Stimulated activated memory B cell treated with anti-CD40 and anti-IgM and Interleukin-4, amounts not matched to agents 10 μg/mL and 1 μg/mL and 100 μg/mL, for 72 hours (primary cell): Measurements from ENCODE around the gene MARK2.

ENCODE experiments used
- ATAC-seq: fragments of 150-1000 bp; cut with Tn5 transposase; 2 replicates; pipeline ENCODE4 v1.10.0; 2021
- H3K27ac Mint-ChIP-seq: one replicate; pipeline ENCODE4 v1.8.0; 2022; ENCODE audit warnings: mild to moderate bottlenecking, mixed read lengths
- H3K27me3 Mint-ChIP-seq: one replicate; pipeline ENCODE4 v1.8.0; 2022; ENCODE audit warnings: mixed read lengths
- H3K36me3 Mint-ChIP-seq: one replicate; pipeline ENCODE4 v1.8.0; 2022; ENCODE audit warnings: mixed read lengths
- H3K4me1 Mint-ChIP-seq: one replicate; pipeline ENCODE4 v1.8.0; 2022; ENCODE audit warnings: mixed read lengths
- H3K4me3 Mint-ChIP-seq: one replicate; pipeline ENCODE4 v1.8.0; 2022; ENCODE audit warnings: mild to moderate bottlenecking, moderate library complexity, mixed read lengths
- H3K9me3 Mint-ChIP-seq: one replicate; pipeline ENCODE4 v1.8.0; 2022; ENCODE audit warnings: mixed read lengths

MARK2 gene

DNA sequence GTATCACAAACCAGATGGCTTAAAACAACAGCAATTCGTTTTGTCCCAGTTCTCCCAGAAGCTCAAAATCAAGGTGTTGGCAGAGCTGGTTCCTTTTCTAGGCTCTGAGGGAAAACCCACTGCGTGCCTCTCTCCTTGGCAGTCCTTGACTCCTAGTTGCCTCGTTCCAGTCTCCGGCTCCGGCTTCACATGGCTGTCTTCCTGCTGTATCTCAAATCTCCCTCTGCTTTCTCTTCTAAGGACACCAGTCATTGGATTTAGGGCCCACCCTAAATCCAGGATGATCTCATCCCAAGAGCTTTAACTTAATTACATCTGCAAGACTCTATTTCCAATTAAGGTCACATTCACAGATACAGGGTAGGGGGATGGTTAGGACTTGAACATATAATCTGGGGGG is 90.7 kb downstream of the MARK2 start:
- Mint-ChIP-seq H3K27ac (no peak overlapping the region), H3K9me3 (no peaks in the 10 kb centered on the region), H3K27me3 (peaks cover 15% of the 10 kb centered on the region), H3K4me1 (no peaks in the 10 kb centered on the region), H3K36me3 (no peaks in the 10 kb centered on the region), H3K4me3 (no peak overlapping the region)
- no peak for ATAC-seq

- H3K4me1 Mint-ChIP-seq: no peaks in the 10 kb centered on the region
- H3K27ac Mint-ChIP-seq: no peak overlapping the region
Measured at GRCh38 chr11:63931045-63931444, 92.1 kb downstream of the MARK2 start.

GRCh38 chr11:63931876-63932275 is 93.0 kb downstream of the MARK2 start:
- Mint-ChIP-seq H3K9me3 (no peaks in the 10 kb centered on the region), H3K4me3 (no peak overlapping the region), H3K27ac (no peak overlapping the region), H3K36me3 (no peaks in the 10 kb centered on the region), H3K4me1 (no peaks in the 10 kb centered on the region), H3K27me3 (peaks cover 6% of the 10 kb centered on the region)
- ATAC-seq: no peak

More at GRCh38 chr11:63931045-63931444, 92.1 kb downstream of the MARK2 start:
- ATAC-seq: no peak
- Mint-ChIP-seq H3K9me3 (no peaks in the 10 kb centered on the region), H3K27me3 (peaks cover 15% of the 10 kb centered on the region), H3K36me3 (no peaks in the 10 kb centered on the region), H3K4me3 (no peak overlapping the region)

GRCh38 chr11:63933459-63933858 is 94.5 kb downstream of the MARK2 start:
- Mint-ChIP-seq H3K27ac (no peak overlapping the region), H3K27me3 (no peaks in the 10 kb centered on the region), H3K9me3 (no peaks in the 10 kb centered on the region), H3K4me3 (no peak overlapping the region), H3K36me3 (no peaks in the 10 kb centered on the region), H3K4me1 (peaks cover 6% of the 10 kb centered on the region)
- ATAC-seq: no peak

- H3K36me3 Mint-ChIP-seq: no peaks in the 10 kb centered on the region
- no peaks in the 10 kb centered on the region for H3K9me3 Mint-ChIP-seq
- H3K4me3 Mint-ChIP-seq: peak overlapping the region; percentile 94
- H3K27me3 Mint-ChIP-seq: no peaks in the 10 kb centered on the region
- peak overlapping the region; percentile 80 for H3K27ac Mint-ChIP-seq
- peaks cover 33% of the 10 kb centered on the region for H3K4me1 Mint-ChIP-seq
- peak; percentile 39 for ATAC-seq
Measured at GRCh38 chr11:63937713-63938478, 99.0 kb downstream of the MARK2 start.

DNA sequence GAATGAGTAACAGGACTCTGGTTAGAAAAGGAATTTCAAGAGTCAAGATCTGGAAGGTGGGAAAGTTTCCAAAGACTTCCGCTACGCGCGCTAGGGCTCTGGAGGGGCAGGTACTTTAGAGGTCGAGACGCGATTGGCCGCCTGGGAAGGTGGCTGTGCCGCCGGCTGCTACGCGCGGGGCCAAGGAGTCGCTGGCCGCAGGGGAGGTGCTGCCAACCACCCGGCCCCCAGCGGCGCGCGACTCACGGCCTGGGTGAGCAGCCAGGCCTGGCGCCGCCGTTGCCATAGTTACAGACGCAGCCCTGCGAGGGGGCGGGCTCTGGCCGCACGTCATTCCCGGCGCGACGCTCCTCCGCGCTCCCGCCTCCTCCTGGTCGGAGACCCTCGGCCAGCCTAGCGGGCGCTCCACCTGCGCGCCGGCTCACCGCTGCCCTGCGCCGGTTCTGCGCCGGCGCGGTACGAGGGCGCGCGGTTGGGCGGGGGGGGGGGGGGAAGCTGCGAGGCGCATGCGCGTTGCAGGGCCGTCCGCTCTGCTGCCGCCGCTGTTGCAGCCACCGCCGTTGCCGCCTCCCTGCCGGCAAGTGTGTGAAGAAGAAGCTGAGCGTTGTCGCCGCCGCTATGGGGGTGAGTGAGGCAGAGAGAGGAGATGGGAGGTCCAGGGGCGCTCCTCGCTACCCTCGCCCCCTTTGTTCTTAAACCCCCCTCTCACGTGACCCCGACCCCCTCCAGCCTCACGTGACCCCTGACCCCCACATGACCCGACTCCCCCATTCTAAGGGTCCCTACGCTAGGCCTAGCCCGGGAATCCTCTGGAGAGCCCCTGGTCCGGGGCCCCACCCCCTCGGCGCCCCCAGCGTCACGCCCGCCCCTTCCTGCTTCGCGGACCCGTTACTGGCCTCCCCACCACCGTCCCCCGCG is 99.8 kb downstream of the MARK2 start, which contains the start of gene NAA40:
NAA40 (plus strand) TSS at position 524 of the 918 bp plus-strand sequence; CDS start at position 619, 95 bp downstream.
- ATAC-seq: peak; percentile 98
- Mint-ChIP-seq H3K27ac (peak within 1 kb of the TSS; percentile 80), H3K4me1 (peaks cover 35% of the 10 kb centered on the region), H3K27me3 (no peaks in the 10 kb centered on the region), H3K9me3 (no peaks in the 10 kb centered on the region), H3K36me3 (no peaks in the 10 kb centered on the region), H3K4me3 (peak within 1 kb of the TSS; percentile 94)

- H3K27me3 Mint-ChIP-seq: no peaks in the 10 kb centered on the region
- peaks cover 42% of the 10 kb centered on the region for H3K4me1 Mint-ChIP-seq
- H3K9me3 Mint-ChIP-seq: no peaks in the 10 kb centered on the region
- no peaks in the 10 kb centered on the region for H3K36me3 Mint-ChIP-seq
- no peak for ATAC-seq
- peak overlapping the region; percentile 80 for H3K27ac Mint-ChIP-seq
- peak overlapping the region; percentile 94 for H3K4me3 Mint-ChIP-seq
Measured at GRCh38 chr11:63939397-63939891, 100.5 kb downstream of the MARK2 start.

DNA sequence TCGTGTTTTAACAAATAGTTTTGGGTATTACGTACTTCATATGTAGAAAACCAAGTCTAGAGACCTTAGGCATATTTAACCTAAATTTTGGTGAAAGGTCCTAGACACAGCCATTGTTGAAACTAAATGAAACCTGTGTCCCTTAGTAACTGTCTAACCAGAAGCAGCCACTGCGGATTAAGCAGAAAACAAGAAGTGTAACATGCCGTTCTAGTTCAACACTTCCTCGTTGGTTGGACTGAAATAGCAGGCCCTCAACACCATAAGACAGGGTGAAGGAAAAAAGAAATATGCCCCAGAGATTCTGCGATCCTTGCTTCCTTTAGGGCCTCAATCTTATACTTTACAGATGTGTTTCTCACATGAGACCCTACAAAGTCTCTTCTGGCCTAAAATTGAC is 101.9 kb downstream of the MARK2 start:
- H3K27me3 Mint-ChIP-seq: no peaks in the 10 kb centered on the region
- H3K4me1 Mint-ChIP-seq: peaks cover 45% of the 10 kb centered on the region
- peak overlapping the region; percentile 46 for H3K4me3 Mint-ChIP-seq

GRCh38 chr11:63941901-63942300 is 103.0 kb downstream of the MARK2 start:
- peaks cover 47% of the 10 kb centered on the region for H3K4me1 Mint-ChIP-seq
- no peaks in the 10 kb centered on the region for H3K27me3 Mint-ChIP-seq
- peak overlapping the region; percentile 80 for H3K27ac Mint-ChIP-seq
- H3K9me3 Mint-ChIP-seq: no peaks in the 10 kb centered on the region
- peaks cover 5% of the 10 kb centered on the region for H3K36me3 Mint-ChIP-seq
- no peak overlapping the region for H3K4me3 Mint-ChIP-seq
- no peak for ATAC-seq

More for the DNA sequence above, 101.9 kb downstream of the MARK2 start:
- ATAC-seq: no peak
- H3K27ac Mint-ChIP-seq: peak overlapping the region; percentile 80
- H3K36me3 Mint-ChIP-seq: no peaks in the 10 kb centered on the region
- H3K9me3 Mint-ChIP-seq: no peaks in the 10 kb centered on the region

GRCh38 chr11:63942803-63943202 is 103.9 kb downstream of the MARK2 start:
- H3K27ac Mint-ChIP-seq: no peak overlapping the region
- ATAC-seq: no peak

DNA sequence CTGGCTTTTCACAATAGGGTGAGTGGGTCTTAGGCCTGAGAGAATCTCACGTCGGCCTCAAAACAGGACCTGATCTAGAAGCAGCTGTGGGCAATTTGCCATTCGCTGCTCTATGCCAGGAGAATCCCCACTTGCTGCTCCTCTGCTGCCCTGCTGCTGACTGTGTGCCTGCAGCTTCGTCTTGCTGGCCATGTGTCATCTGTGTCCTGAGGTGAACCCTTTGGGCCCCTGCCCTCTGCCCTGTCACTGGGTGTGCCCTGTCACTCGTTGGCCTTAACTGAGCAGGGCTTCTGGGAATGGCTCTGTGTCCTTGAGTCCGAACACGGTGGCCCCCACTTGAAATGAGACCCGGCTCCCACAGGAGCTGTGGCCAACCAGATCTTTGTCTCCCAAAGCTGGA is 106.1 kb downstream of the MARK2 start:
- H3K4me1 Mint-ChIP-seq: peaks cover 34% of the 10 kb centered on the region
- no peaks in the 10 kb centered on the region for H3K27me3 Mint-ChIP-seq
- H3K27ac Mint-ChIP-seq: no peak overlapping the region
- no peak for ATAC-seq
- peaks cover 8% of the 10 kb centered on the region for H3K36me3 Mint-ChIP-seq
- no peaks in the 10 kb centered on the region for H3K9me3 Mint-ChIP-seq
- no peak overlapping the region for H3K4me3 Mint-ChIP-seq

More at GRCh38 chr11:63942803-63943202, 103.9 kb downstream of the MARK2 start:
- H3K9me3 Mint-ChIP-seq: no peaks in the 10 kb centered on the region
- peaks cover 8% of the 10 kb centered on the region for H3K36me3 Mint-ChIP-seq
- no peaks in the 10 kb centered on the region for H3K27me3 Mint-ChIP-seq
- H3K4me3 Mint-ChIP-seq: no peak overlapping the region
- peaks cover 47% of the 10 kb centered on the region for H3K4me1 Mint-ChIP-seq

- H3K4me1 Mint-ChIP-seq: peaks cover 27% of the 10 kb centered on the region
- no peaks in the 10 kb centered on the region for H3K9me3 Mint-ChIP-seq
- H3K4me3 Mint-ChIP-seq: no peak overlapping the region
- peaks cover 10% of the 10 kb centered on the region for H3K36me3 Mint-ChIP-seq
- ATAC-seq: no peak
- no peak overlapping the region for H3K27ac Mint-ChIP-seq
- no peaks in the 10 kb centered on the region for H3K27me3 Mint-ChIP-seq
Measured at GRCh38 chr11:63945477-63946163, 106.7 kb downstream of the MARK2 start.

DNA sequence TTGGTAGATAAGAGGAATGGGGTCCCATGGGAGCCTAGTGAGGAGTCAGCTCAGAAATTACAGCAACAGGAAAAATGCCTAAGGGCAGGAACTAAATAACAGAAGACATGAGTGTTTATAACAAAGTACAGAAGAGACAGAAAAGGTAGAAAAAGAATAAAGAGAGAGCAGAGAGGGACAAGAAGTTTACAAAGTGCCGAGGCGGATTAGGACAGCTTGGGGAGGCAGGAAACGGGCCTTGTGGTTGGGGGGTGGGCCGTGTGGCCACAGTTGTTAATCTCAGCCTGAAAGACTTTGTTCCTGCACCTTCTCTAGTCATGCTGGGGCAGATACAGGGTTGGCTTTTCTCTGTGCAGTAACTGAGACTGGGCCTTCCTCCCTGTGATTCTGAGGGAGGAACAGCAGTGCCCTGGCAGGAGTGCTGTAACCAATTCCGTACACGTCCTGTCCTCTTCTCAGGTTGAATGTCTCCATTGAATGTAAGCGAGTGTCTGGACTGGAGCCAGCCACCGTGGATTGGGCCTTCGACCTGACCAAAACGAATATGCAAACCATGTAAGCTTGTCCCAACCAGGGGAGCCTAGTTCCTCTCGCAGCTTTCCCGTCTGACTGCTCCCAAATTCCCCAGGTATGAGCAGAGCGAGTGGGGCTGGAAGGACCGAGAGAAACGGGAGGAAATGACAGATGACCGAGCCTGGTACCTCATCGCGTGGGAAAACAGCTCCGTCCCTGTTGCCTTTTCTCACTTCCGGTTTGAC is 113.0 kb downstream of the MARK2 start:
- H3K4me1 Mint-ChIP-seq: peaks cover 13% of the 10 kb centered on the region
- no peaks in the 10 kb centered on the region for H3K27me3 Mint-ChIP-seq
- peak overlapping the region; percentile 7 for H3K27ac Mint-ChIP-seq
- ATAC-seq: peak; percentile 45
- no peak overlapping the region for H3K4me3 Mint-ChIP-seq
- no peaks in the 10 kb centered on the region for H3K9me3 Mint-ChIP-seq
- peaks cover 46% of the 10 kb centered on the region for H3K36me3 Mint-ChIP-seq

- Mint-ChIP-seq H3K4me3 (no peak overlapping the region), H3K9me3 (no peaks in the 10 kb centered on the region), H3K4me1 (peaks cover 13% of the 10 kb centered on the region), H3K27me3 (no peaks in the 10 kb centered on the region), H3K36me3 (peaks cover 44% of the 10 kb centered on the region), H3K27ac (peak overlapping the region; percentile 7)
- ATAC-seq: no peak
Measured at GRCh38 chr11:63952570-63952969, 113.7 kb downstream of the MARK2 start.
